Kidney (tissue), 14 donors: ENCODE results near the gene SH3D21. TPM values are rescaled to one million over a fixed set of nuclear protein-coding genes. Genes with fewer than 3 reads are reported as not detected.

Experiments used
- DNase-seq, 5 donors: peaks; one replicate each; pipeline ENCODE4 v3.0.0-alpha.2; 2013 to 2020
- FAIRE-seq: peaks from 2 replicates; lab custom pipeline; 2012; peaks lifted over from hg19 to GRCh38; lab: Jason Lieb, UNC
- H3K27ac ChIP-seq, 2 donors: one replicate each; pipeline ENCODE4 v1.7.0; 2013; ENCODE audit warnings: low read depth in 2 of 2, low read length in 2 of 2, inconsistent platforms in 1 of 2
- H3K27me3 ChIP-seq: one replicate; pipeline ENCODE4 v1.7.1; 2013; ENCODE audit warnings: low read length, inconsistent platforms; ENCODE audit not compliant: control insufficient read depth, insufficient read depth
- H3K36me3 ChIP-seq, 3 donors: one replicate each; pipeline versions ENCODE4 v1.7.0 to v1.7.1; 2013; ENCODE audit warnings: low read length in 3 of 3, control low read depth in 1 of 3, inconsistent platforms in 1 of 3; ENCODE audit not compliant: insufficient read depth in 3 of 3, control insufficient read depth in 2 of 3
- H3K4me1 ChIP-seq, 3 donors: one replicate each; pipeline versions ENCODE4 v1.7.0 to v1.7.1; 2013; ENCODE audit warnings: low read length in 3 of 3, inconsistent platforms in 1 of 3, low read depth in 1 of 3; ENCODE audit not compliant: control insufficient read depth in 2 of 3, insufficient read depth in 2 of 3
- H3K4me3 ChIP-seq, 3 donors: one replicate each; pipeline versions ENCODE4 v1.7.0 to v1.8.1; 2013; ENCODE audit warnings: low read length in 3 of 3, control low read depth in 1 of 3, inconsistent platforms in 1 of 3
- H3K9ac ChIP-seq, 3 donors: one replicate each; pipeline versions ENCODE4 v1.7.0 to v1.7.1; 2013; ENCODE audit warnings: low read length in 3 of 3, control low read depth in 1 of 3, inconsistent platforms in 1 of 3
- H3K9me3 ChIP-seq, 3 donors: one replicate each; pipeline versions ENCODE4 v1.7.0 to v1.7.1; 2013; ENCODE audit warnings: low read length in 3 of 3, control low read depth in 1 of 3, inconsistent platforms in 1 of 3; ENCODE audit not compliant: control insufficient read depth in 2 of 3, insufficient read depth in 1 of 3
- intact Hi-C: fragments of 100-400 bp; cut with DNase I; formaldehyde crosslinking; loops from one replicate; pipeline ENCODE4 v1.11.1; 2022
- polyA plus RNA-seq: library from polyadenylated mRNA; stranded (reverse); fragments of 350-450 nt; fragmentation: Illumina TruSeq; extraction: RNeasy Lipid Tissue Mini Kit (QIAGEN cat#74804); gene quantifications from one replicate; pipeline ENCODE4 v1.2.3, GENCODE V29; 2014; ENCODE audit warnings: low read depth, low replicate concordance; ENCODE audit not compliant: insufficient read depth
- total RNA-seq: library from RNA; stranded (reverse); fragmentation: NEBNext Ultra II Directional; extraction: Animal tissue kit (Norgen Biotek cat#: 25700); gene quantifications from one replicate; pipeline ENCODE4 v1.2.1, GENCODE V29; 2021
- TF ChIP-seq, protein P1 (sequence below): IDR thresholded peaks from 3 replicates; pipeline ENCODE4 v1.5.1; 2012; ENCODE audit warnings: mild to moderate bottlenecking, moderate library complexity, borderline replicate concordance; ENCODE audit not compliant: insufficient read depth; ENCODE audit errors: extremely low read depth
- donor health status: control.
- donor health status: control.
- donor health status: control.
- donor health status: control.
- donor health status: control.
- donor health status: DM: yes; HTN: yes; CAD: no.
- donor health status: Normal renal cell carcinoma (clear cell type).

The SH3D21 gene
- total and polyA plus RNA-seq, 2 donors from 2014 or later: 5.7 to 33.4 TPM

- Histone ChIP-seq H3K4me1 (peaks cover 0 to 2% (median 0%) of the 10 kb centered on the region in 3 donors), H3K9ac (no peak overlapping the region), H3K27me3 (no peaks in the 10 kb centered on the region), H3K9me3 (no peaks in the 10 kb centered on the region), H3K36me3 (peaks cover 0 to 51% (median 30%) of the 10 kb centered on the region in 3 donors), H3K4me3 (no peak overlapping the region), H3K27ac (no peak overlapping the region)
- TF ChIP-seq, protein P1, sequence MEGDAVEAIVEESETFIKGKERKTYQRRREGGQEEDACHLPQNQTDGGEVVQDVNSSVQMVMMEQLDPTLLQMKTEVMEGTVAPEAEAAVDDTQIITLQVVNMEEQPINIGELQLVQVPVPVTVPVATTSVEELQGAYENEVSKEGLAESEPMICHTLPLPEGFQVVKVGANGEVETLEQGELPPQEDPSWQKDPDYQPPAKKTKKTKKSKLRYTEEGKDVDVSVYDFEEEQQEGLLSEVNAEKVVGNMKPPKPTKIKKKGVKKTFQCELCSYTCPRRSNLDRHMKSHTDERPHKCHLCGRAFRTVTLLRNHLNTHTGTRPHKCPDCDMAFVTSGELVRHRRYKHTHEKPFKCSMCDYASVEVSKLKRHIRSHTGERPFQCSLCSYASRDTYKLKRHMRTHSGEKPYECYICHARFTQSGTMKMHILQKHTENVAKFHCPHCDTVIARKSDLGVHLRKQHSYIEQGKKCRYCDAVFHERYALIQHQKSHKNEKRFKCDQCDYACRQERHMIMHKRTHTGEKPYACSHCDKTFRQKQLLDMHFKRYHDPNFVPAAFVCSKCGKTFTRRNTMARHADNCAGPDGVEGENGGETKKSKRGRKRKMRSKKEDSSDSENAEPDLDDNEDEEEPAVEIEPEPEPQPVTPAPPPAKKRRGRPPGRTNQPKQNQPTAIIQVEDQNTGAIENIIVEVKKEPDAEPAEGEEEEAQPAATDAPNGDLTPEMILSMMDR: no peak
- DNase-seq (no peak), FAIRE-seq (no peak)
- intact Hi-C loops: no loop called here
Observed at GRCh38 chr1:36358514-36359084, 52.4 kb downstream of the SH3D21 start.

GRCh38 chr1:36359383-36359782 is 53.2 kb downstream of the SH3D21 start:
- intact Hi-C loops: no loop called here
- peaks cover 0 to 43% (median 25%) of the 10 kb centered on the region in 3 donors for H3K36me3 ChIP-seq
- H3K9ac ChIP-seq: no peak overlapping the region
- no peak overlapping the region for H3K27ac ChIP-seq
- peaks cover 0 to 2% (median 0%) of the 10 kb centered on the region in 3 donors for H3K4me1 ChIP-seq
- H3K9me3 ChIP-seq: no peaks in the 10 kb centered on the region
- DNase-seq (peak in 1 of 5 donors; percentile 42), FAIRE-seq (no peak)
- H3K4me3 ChIP-seq: no peak overlapping the region
- TF ChIP-seq, protein P1: no peak
- H3K27me3 ChIP-seq: no peaks in the 10 kb centered on the region

DNA sequence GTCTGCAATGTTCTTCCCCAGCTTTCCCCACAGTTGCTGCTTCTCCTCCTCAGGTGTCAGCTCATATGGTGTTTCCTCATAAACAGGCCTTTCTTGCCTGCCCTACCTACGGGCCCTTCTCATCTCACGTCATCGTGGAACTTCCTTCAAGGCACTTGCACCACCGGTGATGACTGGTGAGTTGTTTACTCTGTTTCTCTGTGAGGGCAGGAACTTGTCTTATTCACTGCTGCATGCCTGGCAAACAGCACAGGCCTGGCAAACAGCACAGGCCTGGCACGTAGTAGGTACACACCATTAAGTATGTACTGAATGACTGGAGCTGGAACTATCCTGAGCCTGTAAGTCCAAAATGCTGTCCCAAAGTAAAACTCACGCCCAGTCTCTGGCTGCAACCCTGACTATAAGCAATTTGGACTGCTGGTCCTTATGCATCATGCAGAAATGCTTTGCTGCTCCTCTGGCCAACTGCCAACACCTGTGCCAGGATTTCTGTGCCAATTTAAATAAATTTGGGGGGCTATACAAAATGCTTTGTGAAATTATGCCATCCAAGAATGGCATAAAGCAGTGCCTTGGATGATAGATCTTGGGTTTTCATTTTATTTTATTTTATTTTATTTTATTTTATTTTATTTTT is 53.9 kb downstream of the SH3D21 start:
- Histone ChIP-seq H3K27me3 (no peaks in the 10 kb centered on the region), H3K4me3 (no peak overlapping the region), H3K27ac (no peak overlapping the region), H3K4me1 (peaks cover 0 to 2% (median 0%) of the 10 kb centered on the region in 3 donors), H3K9me3 (no peaks in the 10 kb centered on the region), H3K36me3 (peaks cover 0 to 36% (median 19%) of the 10 kb centered on the region in 3 donors), H3K9ac (no peak overlapping the region)
- no peak for FAIRE-seq
- intact Hi-C loops: no loop called here
- DNase-seq: no peak
- TF ChIP-seq, protein P1: no peak
